ENCODE data around the gene CYP3A5. TPM values are rescaled to one million over a fixed set of nuclear protein-coding genes. Genes with fewer than 3 reads are reported as not detected.
"Not testable (repeated sequence)": the region's sequence is repeated elsewhere in the genome, so short reads cannot be mapped to it uniquely, and the experiment has no call there.

The CYP3A5 gene
- total RNA-seq, result not detected
- polyA plus RNA-seq, result under 1 TPM; 0.24 to 0.92 (median 0.74) TPM

GRCh38 chr7:99679400-99680191 is at the start of gene CYP3A5:
TSS of gene CYP3A5 (minus strand) at chr7:99679996. CDS start at chr7:99679896, 100 bp downstream.
- H3K27me3 Mint-ChIP-seq, result peaks cover 4% of the 10 kb centered on the region
- H3K27me3 ChIP-seq (ENCODE audit: control insufficient read depth, insufficient read depth, low read length), result no peaks in the 10 kb centered on the region
- H3K36me3 ChIP-seq (ENCODE audit: control insufficient read depth, insufficient read depth, low read length), result no peaks in the 10 kb centered on the region
- no peak within 1 kb of the TSS for H3K4me3 ChIP-seq (ENCODE audit: low read depth, low read length)
- peaks cover 22% of the 10 kb centered on the region for H3K36me3 Mint-ChIP-seq
- peaks cover 0 to 9% (median 0%) of the 10 kb centered on the region in 7 donors for H3K9me3 Mint-ChIP-seq
- ATAC-seq (ENCODE audit: low read depth in 2 of 2), result no peak
- H3K27ac ChIP-seq (ENCODE audit: insufficient read depth, low read length, poor library complexity, severe bottlenecking), result no peak within 1 kb of the TSS
- no peaks in the 10 kb centered on the region for H3K9me3 ChIP-seq (ENCODE audit: control insufficient read depth in 2 of 2, low read length in 2 of 2)
- no peak within 1 kb of the TSS for H3K27ac Mint-ChIP-seq
- peaks cover 5% of the 10 kb centered on the region for H3K4me1 ChIP-seq (ENCODE audit: control insufficient read depth, insufficient read depth, low read length, poor library complexity, severe bottlenecking)
- no peak within 1 kb of the TSS for H3K4me3 Mint-ChIP-seq
- DNase-seq, result no peak
- H3K4me1 Mint-ChIP-seq, result peaks cover 7 to 20% (median 11%) of the 10 kb centered on the region in 4 donors

GRCh38 chr7:99728615-99729014 is 48.8 kb upstream of the CYP3A5 start:
- H3K27me3 ChIP-seq (ENCODE audit: control insufficient read depth, insufficient read depth, low read length), result no peaks in the 10 kb centered on the region
- Mint-ChIP-seq H3K27ac (no peak overlapping the region), H3K9me3 (no peaks in the 10 kb centered on the region), H3K4me1 (no peaks in the 10 kb centered on the region), H3K36me3 (peaks cover 5% of the 10 kb centered on the region), H3K4me3 (no peak overlapping the region), H3K27me3 (no peaks in the 10 kb centered on the region)
- no peaks in the 10 kb centered on the region for H3K4me1 ChIP-seq (ENCODE audit: control insufficient read depth, insufficient read depth, low read length, poor library complexity, severe bottlenecking)
- DNase-seq (no peak), ATAC-seq (ENCODE audit: low read depth in 2 of 2) (no peak)
- no peak overlapping the region for H3K4me3 ChIP-seq (ENCODE audit: low read depth, low read length)
- no peaks in the 10 kb centered on the region for H3K36me3 ChIP-seq (ENCODE audit: control insufficient read depth, insufficient read depth, low read length)
- H3K9me3 ChIP-seq (ENCODE audit: control insufficient read depth in 2 of 2, low read length in 2 of 2), result no peaks in the 10 kb centered on the region
- H3K27ac ChIP-seq (ENCODE audit: insufficient read depth, low read length, poor library complexity, severe bottlenecking), result no peak overlapping the region

GRCh38 chr7:99723201-99723600 is 43.4 kb upstream of the CYP3A5 start:
- H3K4me1 Mint-ChIP-seq; H3K27ac Mint-ChIP-seq; ATAC-seq (ENCODE audit: low read depth in 2 of 2); H3K4me3 Mint-ChIP-seq; H3K4me3 ChIP-seq (ENCODE audit: low read depth, low read length); H3K9me3 ChIP-seq (ENCODE audit: control insufficient read depth in 2 of 2, low read length in 2 of 2); H3K27me3 ChIP-seq (ENCODE audit: control insufficient read depth, insufficient read depth, low read length); H3K9me3 Mint-ChIP-seq; H3K36me3 Mint-ChIP-seq; H3K27ac ChIP-seq (ENCODE audit: insufficient read depth, low read length, poor library complexity, severe bottlenecking); H3K27me3 Mint-ChIP-seq; DNase-seq; H3K4me1 ChIP-seq (ENCODE audit: control insufficient read depth, insufficient read depth, low read length, poor library complexity, severe bottlenecking); H3K36me3 ChIP-seq (ENCODE audit: control insufficient read depth, insufficient read depth, low read length): not testable (repeated sequence)

- Histone ChIP-seq H3K4me1 (ENCODE audit: control insufficient read depth, insufficient read depth, low read length, poor library complexity, severe bottlenecking) (no peaks in the 10 kb centered on the region), H3K36me3 (ENCODE audit: control insufficient read depth, insufficient read depth, low read length) (no peaks in the 10 kb centered on the region), H3K4me3 (ENCODE audit: low read depth, low read length) (no peak overlapping the region), H3K9me3 (ENCODE audit: control insufficient read depth in 2 of 2, low read length in 2 of 2) (no peaks in the 10 kb centered on the region), H3K27ac (ENCODE audit: insufficient read depth, low read length, poor library complexity, severe bottlenecking) (no peak overlapping the region), H3K27me3 (ENCODE audit: control insufficient read depth, insufficient read depth, low read length) (peaks cover 2% of the 10 kb centered on the region)
- Mint-ChIP-seq H3K4me3 (no peak overlapping the region), H3K9me3 (peaks cover 0 to 1% (median 0%) of the 10 kb centered on the region in 7 donors), H3K27me3 (peaks cover 7% of the 10 kb centered on the region), H3K27ac (no peak overlapping the region), H3K4me1 (peaks cover 0 to 3% (median 0%) of the 10 kb centered on the region in 4 donors), H3K36me3 (peaks cover 5% of the 10 kb centered on the region)
- ATAC-seq (ENCODE audit: low read depth in 2 of 2), result no peak
- no peak for DNase-seq
Observed at GRCh38 chr7:99720800-99721595, 41.2 kb upstream of the CYP3A5 start.

- Histone ChIP-seq H3K27ac (ENCODE audit: insufficient read depth, low read length, poor library complexity, severe bottlenecking) (no peak overlapping the region), H3K9me3 (ENCODE audit: control insufficient read depth in 2 of 2, low read length in 2 of 2) (no peaks in the 10 kb centered on the region), H3K4me1 (ENCODE audit: control insufficient read depth, insufficient read depth, low read length, poor library complexity, severe bottlenecking) (no peaks in the 10 kb centered on the region), H3K27me3 (ENCODE audit: control insufficient read depth, insufficient read depth, low read length) (peaks cover 2% of the 10 kb centered on the region), H3K36me3 (ENCODE audit: control insufficient read depth, insufficient read depth, low read length) (no peaks in the 10 kb centered on the region), H3K4me3 (ENCODE audit: low read depth, low read length) (no peak overlapping the region)
- Mint-ChIP-seq H3K27me3 (peaks cover 7% of the 10 kb centered on the region), H3K27ac (no peak overlapping the region), H3K4me1 (peaks cover 0 to 3% (median 0%) of the 10 kb centered on the region in 4 donors), H3K9me3 (peaks cover 0 to 2% (median 0%) of the 10 kb centered on the region in 7 donors), H3K36me3 (peaks cover 9% of the 10 kb centered on the region), H3K4me3 (no peak overlapping the region)
- DNase-seq, result no peak
- no peak for ATAC-seq (ENCODE audit: low read depth in 2 of 2)
Observed at GRCh38 chr7:99719996-99720769, 40.4 kb upstream of the CYP3A5 start.

- Histone ChIP-seq H3K4me3 (ENCODE audit: low read depth, low read length) (no peak overlapping the region), H3K9me3 (ENCODE audit: control insufficient read depth in 2 of 2, low read length in 2 of 2) (no peaks in the 10 kb centered on the region), H3K27me3 (ENCODE audit: control insufficient read depth, insufficient read depth, low read length) (no peaks in the 10 kb centered on the region), H3K36me3 (ENCODE audit: control insufficient read depth, insufficient read depth, low read length) (no peaks in the 10 kb centered on the region), H3K4me1 (ENCODE audit: control insufficient read depth, insufficient read depth, low read length, poor library complexity, severe bottlenecking) (no peaks in the 10 kb centered on the region), H3K27ac (ENCODE audit: insufficient read depth, low read length, poor library complexity, severe bottlenecking) (no peak overlapping the region)
- H3K27me3 Mint-ChIP-seq, result no peaks in the 10 kb centered on the region
- no peak overlapping the region for H3K4me3 Mint-ChIP-seq
- no peak for ATAC-seq (ENCODE audit: low read depth in 2 of 2)
- H3K4me1 Mint-ChIP-seq, result no peaks in the 10 kb centered on the region
- no peak for DNase-seq
- H3K36me3 Mint-ChIP-seq, result peaks cover 24% of the 10 kb centered on the region
- no peak overlapping the region for H3K27ac Mint-ChIP-seq
- peaks cover 0 to 8% (median 0%) of the 10 kb centered on the region in 7 donors for H3K9me3 Mint-ChIP-seq
Observed at GRCh38 chr7:99713995-99714570, 34.3 kb upstream of the CYP3A5 start.

GRCh38 chr7:99709838-99710578 is 30.2 kb upstream of the CYP3A5 start:
- Histone ChIP-seq H3K27me3 (ENCODE audit: control insufficient read depth, insufficient read depth, low read length) (no peaks in the 10 kb centered on the region), H3K9me3 (ENCODE audit: control insufficient read depth in 2 of 2, low read length in 2 of 2) (no peaks in the 10 kb centered on the region), H3K36me3 (ENCODE audit: control insufficient read depth, insufficient read depth, low read length) (no peaks in the 10 kb centered on the region), H3K4me3 (ENCODE audit: low read depth, low read length) (no peak overlapping the region), H3K4me1 (ENCODE audit: control insufficient read depth, insufficient read depth, low read length, poor library complexity, severe bottlenecking) (no peaks in the 10 kb centered on the region), H3K27ac (ENCODE audit: insufficient read depth, low read length, poor library complexity, severe bottlenecking) (no peak overlapping the region)
- DNase-seq, result no peak
- H3K9me3 Mint-ChIP-seq, result peaks cover 0 to 4% (median 1%) of the 10 kb centered on the region in 7 donors
- no peaks in the 10 kb centered on the region for H3K4me1 Mint-ChIP-seq
- peaks cover 34% of the 10 kb centered on the region for H3K36me3 Mint-ChIP-seq
- no peaks in the 10 kb centered on the region for H3K27me3 Mint-ChIP-seq
- H3K4me3 Mint-ChIP-seq, result no peak overlapping the region
- no peak overlapping the region for H3K27ac Mint-ChIP-seq
- ATAC-seq (ENCODE audit: low read depth in 2 of 2), result no peak
